GM23338 (cell line): ENCODE data around the gene SPATA13. TPM values are rescaled to one million over a fixed set of nuclear protein-coding genes. Genes with fewer than 3 reads are reported as not detected.

Experiments
- ATAC-seq: fragments of 200-7000 bp; cut with Tn5 transposase; 3 replicates; pipeline ENCODE4 v1.9.1; 2020
- DNase-seq: peaks from one replicate; pipeline ENCODE4 v3.0.0-alpha.2; 2015; ENCODE audit warnings: low spot score
- H2AFZ ChIP-seq: fragments of 200-600 bp; sonication (generic); 2 replicates; pipeline ENCODE4 v1.8.0; 2016; ENCODE audit warnings: antibody characterized with exemption, mild to moderate bottlenecking, moderate library complexity
- H3F3A ChIP-seq: fragments of 200-600 bp; sonication (generic); replicated peaks from 2 replicates; pipeline ENCODE4 v1.8.0; 2017; ENCODE audit warnings: antibody characterized with exemption, mixed run types, low read depth
- H3K27ac ChIP-seq: fragments of 200-600 bp; sonication (generic); 2 replicates; pipeline ENCODE4 v1.6.1; 2016; ENCODE audit warnings: low read depth
- H3K27me3 ChIP-seq: fragments of 200-600 bp; sonication (generic); 2 replicates; pipeline ENCODE4 v1.8.0; 2016; ENCODE audit warnings: mild to moderate bottlenecking, mixed run types, moderate library complexity; ENCODE audit not compliant: insufficient read depth
- H3K36me3 ChIP-seq: fragments of 200-600 bp; sonication (generic); 2 replicates; pipeline ENCODE4 v1.8.0; 2016; ENCODE audit warnings: mild to moderate bottlenecking; ENCODE audit not compliant: insufficient read depth
- H3K4me1 ChIP-seq: fragments of 200-600 bp; sonication (generic); 2 replicates; pipeline ENCODE4 v1.8.0; 2016; ENCODE audit warnings: mild to moderate bottlenecking, moderate library complexity; ENCODE audit not compliant: insufficient read depth
- H3K4me2 ChIP-seq: fragments of 200-600 bp; sonication (generic); 2 replicates; pipeline ENCODE4 v1.7.1; 2017; ENCODE audit warnings: mixed run types
- H3K4me3 ChIP-seq: fragments of 200-600 bp; sonication (generic); 2 replicates; pipeline ENCODE4 v1.6.1; 2016; ENCODE audit warnings: mixed run types
- H3K79me2 ChIP-seq: fragments of 200-600 bp; sonication (generic); replicated peaks from 2 replicates; pipeline ENCODE4 v1.8.0; 2017; ENCODE audit warnings: mild to moderate bottlenecking; ENCODE audit not compliant: insufficient read depth
- H3K9me2 ChIP-seq: fragments of 200-600 bp; sonication (generic); 2 replicates; pipeline ENCODE4 v1.8.0; 2017; ENCODE audit not compliant: insufficient read depth
- H4K20me1 ChIP-seq: fragments of 200-600 bp; sonication (generic); replicated peaks from 2 replicates; pipeline ENCODE4 v1.8.0; 2017; ENCODE audit warnings: mild to moderate bottlenecking; ENCODE audit not compliant: insufficient read depth
- H3K27ac Mint-ChIP-seq: 2 replicates; pipeline ENCODE4 v1.8.0; 2020; ENCODE audit warnings: inconsistent platforms, mild to moderate bottlenecking, moderate library complexity, mixed read lengths
- H3K27me3 Mint-ChIP-seq: 3 replicates; pipeline ENCODE4 v1.8.0; 2022; ENCODE audit warnings: low read depth, mild to moderate bottlenecking, moderate library complexity, mixed read lengths, inconsistent platforms; ENCODE audit not compliant: insufficient read depth, poor library complexity
- H3K36me3 Mint-ChIP-seq: 3 replicates; pipeline ENCODE4 v1.8.0; 2021; ENCODE audit warnings: low read depth, mild to moderate bottlenecking, inconsistent platforms, moderate library complexity, mixed read lengths
- H3K4me1 Mint-ChIP-seq: 3 replicates; pipeline ENCODE4 v1.8.0; 2020; ENCODE audit warnings: mild to moderate bottlenecking, inconsistent platforms, mixed read lengths
- H3K4me3 Mint-ChIP-seq: 3 replicates; pipeline ENCODE4 v1.8.0; 2021; ENCODE audit warnings: moderate library complexity, mild to moderate bottlenecking, inconsistent platforms, mixed read lengths
- H3K9me3 Mint-ChIP-seq: 3 replicates; pipeline ENCODE4 v1.8.0; 2020; ENCODE audit warnings: moderate library complexity, mild to moderate bottlenecking, inconsistent platforms, mixed read lengths
- EZH2phosphoT487 ChIP-seq: fragments of 200-600 bp; sonication (generic); IDR thresholded peaks from one replicate; pipeline ENCODE4 v1.8.1; 2018; ENCODE audit warnings: antibody characterized with exemption; ENCODE audit not compliant: unreplicated experiment
- JUNB ChIP-seq: IDR thresholded peaks from one replicate; pipeline ENCODE4 v1.6.1; 2016; ENCODE audit warnings: antibody characterized with exemption; ENCODE audit not compliant: unreplicated experiment
- POLR2AphosphoS5 ChIP-seq: IDR thresholded peaks from 2 replicates; pipeline ENCODE4 v1.6.1; 2016; ENCODE audit warnings: antibody characterized with exemption, low read depth
- ZNF331 ChIP-seq: fragments of 250-450 bp; sonication (Bioruptor Pico); IDR thresholded peaks from 2 replicates; pipeline ENCODE4 v1.5.0; 2020; ENCODE audit warnings: low read depth, mild to moderate bottlenecking, moderate library complexity
- polyA plus RNA-seq: library from polyadenylated mRNA; unstranded; fragments of >200 nt; fragmentation: Nextera tagmentation; extraction: Ambion mirVana; gene quantifications from 2 replicates; pipeline ENCODE4 v1.2.1, GENCODE V29; 2016
- total RNA-seq: library from RNA; depleted of rRNA; stranded (reverse); fragments of >200 nt; shearing (Covaris generic); gene quantifications from 2 replicates; pipeline ENCODE4 v1.2.3, GENCODE V29; 2014
- TF ChIP-seq, protein P1 (sequence below), 2 experiments: fragments of 200-600 bp in 1 of 2; sonication (generic) in 1 of 2; conservative IDR thresholded peaks; 2 replicates each; pipeline versions ENCODE4 v1.5.1 to v1.6.1; 2016 to 2017; ENCODE audit warnings: antibody characterized with exemption in 2 of 2, low read depth in 2 of 2, mild to moderate bottlenecking in 2 of 2, moderate library complexity in 1 of 2
- TF ChIP-seq, protein P2 (sequence below): IDR thresholded peaks from one replicate; pipeline ENCODE4 v1.6.1; 2018; ENCODE audit warnings: antibody characterized with exemption; ENCODE audit not compliant: unreplicated experiment

SPATA13 gene
- total and polyA plus RNA-seq, 2 experiments from 2014 or later: 11.9 to 45.7 TPM

DNA sequence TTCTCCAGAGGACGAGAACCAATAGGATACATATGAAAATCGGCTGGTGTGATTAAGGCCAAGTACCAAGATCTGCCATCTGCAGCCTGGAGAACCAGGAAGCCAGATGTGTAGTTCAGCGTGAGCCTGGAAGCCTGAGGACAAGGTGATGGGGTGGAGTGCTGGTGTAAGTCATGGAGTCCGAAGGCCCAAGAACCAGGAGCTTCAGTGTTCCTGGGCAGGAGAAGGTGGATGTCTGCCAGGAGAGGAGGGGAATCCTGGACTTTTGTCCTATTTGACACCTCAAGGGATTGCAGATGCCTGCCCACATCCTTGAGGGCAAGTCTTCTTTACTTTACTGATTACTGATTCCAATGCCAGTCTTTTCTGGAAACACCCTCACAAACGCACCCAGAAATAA, 71.5 kb downstream of the SPATA13 start:
- no peak overlapping the region for H3K27ac Mint-ChIP-seq
- no peak overlapping the region for H3K4me3 ChIP-seq
- no peaks in the 10 kb centered on the region for H3K36me3 Mint-ChIP-seq
- H3K9me3 Mint-ChIP-seq: no peaks in the 10 kb centered on the region
- H2AFZ ChIP-seq: no peak overlapping the region
- no peaks in the 10 kb centered on the region for H3K9me2 ChIP-seq
- no peaks in the 10 kb centered on the region for H3F3A ChIP-seq
- DNase-seq (no peak), ATAC-seq (no peak)
- H4K20me1 ChIP-seq: no peaks in the 10 kb centered on the region; the same call in 1 of the 2 replicates
- H3K4me3 Mint-ChIP-seq: no peak overlapping the region
- H3K4me1 Mint-ChIP-seq: peaks cover 38% of the 10 kb centered on the region
- TF ChIP-seq, protein P1, sequence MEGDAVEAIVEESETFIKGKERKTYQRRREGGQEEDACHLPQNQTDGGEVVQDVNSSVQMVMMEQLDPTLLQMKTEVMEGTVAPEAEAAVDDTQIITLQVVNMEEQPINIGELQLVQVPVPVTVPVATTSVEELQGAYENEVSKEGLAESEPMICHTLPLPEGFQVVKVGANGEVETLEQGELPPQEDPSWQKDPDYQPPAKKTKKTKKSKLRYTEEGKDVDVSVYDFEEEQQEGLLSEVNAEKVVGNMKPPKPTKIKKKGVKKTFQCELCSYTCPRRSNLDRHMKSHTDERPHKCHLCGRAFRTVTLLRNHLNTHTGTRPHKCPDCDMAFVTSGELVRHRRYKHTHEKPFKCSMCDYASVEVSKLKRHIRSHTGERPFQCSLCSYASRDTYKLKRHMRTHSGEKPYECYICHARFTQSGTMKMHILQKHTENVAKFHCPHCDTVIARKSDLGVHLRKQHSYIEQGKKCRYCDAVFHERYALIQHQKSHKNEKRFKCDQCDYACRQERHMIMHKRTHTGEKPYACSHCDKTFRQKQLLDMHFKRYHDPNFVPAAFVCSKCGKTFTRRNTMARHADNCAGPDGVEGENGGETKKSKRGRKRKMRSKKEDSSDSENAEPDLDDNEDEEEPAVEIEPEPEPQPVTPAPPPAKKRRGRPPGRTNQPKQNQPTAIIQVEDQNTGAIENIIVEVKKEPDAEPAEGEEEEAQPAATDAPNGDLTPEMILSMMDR (conservative IDR thresholded peaks at IDR 0.05; ENCODE audit: low read depth in 2 of 2): no peak
- TF ChIP-seq ZNF331 (CRISPR knock-in tag) (no peak), EZH2phosphoT487 (no peak), JUNB (no peak)
- TF ChIP-seq, protein P2, sequence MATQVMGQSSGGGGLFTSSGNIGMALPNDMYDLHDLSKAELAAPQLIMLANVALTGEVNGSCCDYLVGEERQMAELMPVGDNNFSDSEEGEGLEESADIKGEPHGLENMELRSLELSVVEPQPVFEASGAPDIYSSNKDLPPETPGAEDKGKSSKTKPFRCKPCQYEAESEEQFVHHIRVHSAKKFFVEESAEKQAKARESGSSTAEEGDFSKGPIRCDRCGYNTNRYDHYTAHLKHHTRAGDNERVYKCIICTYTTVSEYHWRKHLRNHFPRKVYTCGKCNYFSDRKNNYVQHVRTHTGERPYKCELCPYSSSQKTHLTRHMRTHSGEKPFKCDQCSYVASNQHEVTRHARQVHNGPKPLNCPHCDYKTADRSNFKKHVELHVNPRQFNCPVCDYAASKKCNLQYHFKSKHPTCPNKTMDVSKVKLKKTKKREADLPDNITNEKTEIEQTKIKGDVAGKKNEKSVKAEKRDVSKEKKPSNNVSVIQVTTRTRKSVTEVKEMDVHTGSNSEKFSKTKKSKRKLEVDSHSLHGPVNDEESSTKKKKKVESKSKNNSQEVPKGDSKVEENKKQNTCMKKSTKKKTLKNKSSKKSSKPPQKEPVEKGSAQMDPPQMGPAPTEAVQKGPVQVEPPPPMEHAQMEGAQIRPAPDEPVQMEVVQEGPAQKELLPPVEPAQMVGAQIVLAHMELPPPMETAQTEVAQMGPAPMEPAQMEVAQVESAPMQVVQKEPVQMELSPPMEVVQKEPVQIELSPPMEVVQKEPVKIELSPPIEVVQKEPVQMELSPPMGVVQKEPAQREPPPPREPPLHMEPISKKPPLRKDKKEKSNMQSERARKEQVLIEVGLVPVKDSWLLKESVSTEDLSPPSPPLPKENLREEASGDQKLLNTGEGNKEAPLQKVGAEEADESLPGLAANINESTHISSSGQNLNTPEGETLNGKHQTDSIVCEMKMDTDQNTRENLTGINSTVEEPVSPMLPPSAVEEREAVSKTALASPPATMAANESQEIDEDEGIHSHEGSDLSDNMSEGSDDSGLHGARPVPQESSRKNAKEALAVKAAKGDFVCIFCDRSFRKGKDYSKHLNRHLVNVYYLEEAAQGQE: no peak
- no peaks in the 10 kb centered on the region for H3K27me3 ChIP-seq
- H3K4me1 ChIP-seq: peaks cover 9% of the 10 kb centered on the region; the same call in 1 of the 2 replicates
- peaks cover 4% of the 10 kb centered on the region for H3K27me3 Mint-ChIP-seq
- no peaks in the 10 kb centered on the region for H3K36me3 ChIP-seq
- peaks cover 60% of the 10 kb centered on the region for H3K79me2 ChIP-seq
- no peak overlapping the region for H3K27ac ChIP-seq
- H3K4me2 ChIP-seq: no peak overlapping the region

DNA sequence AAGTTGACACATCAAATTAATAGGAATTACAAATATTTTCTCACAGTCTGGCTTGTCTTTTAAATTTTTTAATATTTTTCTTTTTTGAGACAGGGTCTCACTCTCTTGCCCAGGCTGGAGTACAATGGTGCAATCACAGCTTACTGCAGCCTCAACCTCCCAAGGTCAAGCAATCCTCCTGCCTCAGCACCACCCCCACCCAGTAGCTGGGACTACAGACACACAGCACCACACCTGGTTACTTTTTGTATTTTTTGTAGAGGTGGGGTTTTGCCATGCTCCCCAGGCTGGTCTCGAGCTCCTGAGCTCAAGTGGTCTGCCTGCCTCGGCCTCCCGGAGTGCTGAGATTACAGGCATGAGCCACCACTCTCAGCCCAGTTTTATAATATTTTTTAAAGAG, 72.0 kb downstream of the SPATA13 start:
- Histone ChIP-seq H3K79me2 (peaks cover 64% of the 10 kb centered on the region), H3F3A (no peaks in the 10 kb centered on the region), H3K27me3 (no peaks in the 10 kb centered on the region), H3K4me3 (no peak overlapping the region), H3K9me2 (no peaks in the 10 kb centered on the region), H3K27ac (no peak overlapping the region), H4K20me1 (no peaks in the 10 kb centered on the region; the same call in 1 of the 2 replicates), H3K36me3 (no peaks in the 10 kb centered on the region), H3K4me1 (peaks cover 9% of the 10 kb centered on the region; the same call in 1 of the 2 replicates), H3K4me2 (no peak overlapping the region), H2AFZ (no peak overlapping the region)
- H3K27ac Mint-ChIP-seq: no peak overlapping the region; the same call in 1 of the 2 replicates
- ATAC-seq: peak; percentile 81
- H3K36me3 Mint-ChIP-seq: no peaks in the 10 kb centered on the region
- DNase-seq: peak; percentile 63
- no peak for TF ChIP-seq POLR2AphosphoS5
- TF ChIP-seq, protein P1 (conservative IDR thresholded peaks at IDR 0.05; ENCODE audit: low read depth in 2 of 2): peak; percentile 19 to 26; a peak in 2 of 4 replicates
- no peak overlapping the region for H3K4me3 Mint-ChIP-seq
- H3K9me3 Mint-ChIP-seq: no peaks in the 10 kb centered on the region
- H3K4me1 Mint-ChIP-seq: peaks cover 33% of the 10 kb centered on the region
- H3K27me3 Mint-ChIP-seq: peaks cover 4% of the 10 kb centered on the region
